H1 (cell line): ENCODE measurements around the gene MYCBP2. TPM values are rescaled to one million over a fixed set of nuclear protein-coding genes. Genes with fewer than 3 reads are reported as not detected.

ENCODE experiments used
- CTCF ChIA-PET: fragments of 300-600 bp; sonication (Branson Sonifier 250); formaldehyde crosslinking; loops from one replicate; lab custom pipeline; 2021; ENCODE audit not compliant: partially characterized antibody; lab: Charles Lee
- POLR2A ChIA-PET: fragments of 300-600 bp; sonication (Branson Sonifier 250); formaldehyde crosslinking; loops from one replicate; lab custom pipeline; 2021; ENCODE audit warnings: inconsistent platforms; ENCODE audit not compliant: partially characterized antibody; lab: Charles Lee
- DNase-seq, 2 experiments: peaks; one replicate each; pipeline versions ENCODE4 v3.0.0 to v3.0.0-alpha.2; 2010 to 2022; ENCODE audit warnings: low spot score in 2 of 2, low read depth in 1 of 2, mixed read lengths in 1 of 2
- FAIRE-seq: peaks from 2 replicates; lab custom pipeline; 2011; peaks lifted over from hg19 to GRCh38; lab: Jason Lieb, UNC
- H2AFZ ChIP-seq: 2 replicates; pipeline ENCODE4 v1.8.1; 2012; ENCODE audit warnings: low read length, inconsistent platforms
- H2AK5ac ChIP-seq: 2 replicates; pipeline ENCODE4 v1.6.1; 2013; ENCODE audit warnings: low read depth, low read length
- H2BK120ac ChIP-seq: replicated peaks from 2 replicates; pipeline ENCODE3; 2013; ENCODE audit warnings: low read depth, low read length, inconsistent platforms
- H2BK12ac ChIP-seq: 2 replicates; pipeline ENCODE4 v1.6.1; 2013; ENCODE audit warnings: low read depth, low read length
- H2BK15ac ChIP-seq: 2 replicates; pipeline ENCODE4 v1.6.1; 2013; ENCODE audit warnings: low read length
- H2BK20ac ChIP-seq: 2 replicates; pipeline ENCODE4 v1.6.1; 2013; ENCODE audit warnings: low read length
- H2BK5ac ChIP-seq: 2 replicates; pipeline ENCODE4 v1.6.1; 2013; ENCODE audit warnings: low read depth, low read length
- H3K14ac ChIP-seq: 2 replicates; pipeline ENCODE4 v1.6.1; 2013; ENCODE audit warnings: inconsistent platforms; ENCODE audit not compliant: insufficient read length
- H3K18ac ChIP-seq: 2 replicates; pipeline ENCODE4 v1.6.1; 2013; ENCODE audit warnings: low read length; ENCODE audit errors: extremely low read depth
- H3K23ac ChIP-seq: 2 replicates; pipeline ENCODE4 v1.6.1; 2013; ENCODE audit warnings: inconsistent platforms; ENCODE audit not compliant: insufficient read length
- H3K23me2 ChIP-seq: 2 replicates; pipeline ENCODE4 v1.6.1; 2013; ENCODE audit warnings: low read depth, low read length
- H3K27ac ChIP-seq: 2 replicates; pipeline ENCODE4 v1.6.1; 2011; ENCODE audit warnings: low read depth, low read length, inconsistent platforms
- H3K27me3 ChIP-seq, 4 experiments: replicated peaks in 1 of 4; 1 replicate in 1 of 4; 2 replicates in 3 of 4; pipeline versions ENCODE4 v1.6.1 to v1.8.1; 2011 to 2013; ENCODE audit warnings: low read length in 3 of 4, mild to moderate bottlenecking in 3 of 4, inconsistent platforms in 2 of 4, mixed read lengths in 2 of 4, moderate library complexity in 1 of 4; ENCODE audit not compliant: control insufficient read depth in 3 of 4, insufficient read depth in 3 of 4; ENCODE audit errors: extremely low read depth in 1 of 4
- H3K36me3 ChIP-seq, 4 experiments: 2 replicates each; pipeline versions ENCODE4 v1.6.1 to v1.8.1; 2011 to 2013; ENCODE audit warnings: mild to moderate bottlenecking in 4 of 4, low read length in 3 of 4, moderate library complexity in 2 of 4, control low read depth in 1 of 4, inconsistent platforms in 1 of 4; ENCODE audit not compliant: insufficient read depth in 4 of 4, control insufficient read depth in 2 of 4
- H3K4ac ChIP-seq: replicated peaks from 2 replicates; pipeline ENCODE3; 2013; ENCODE audit warnings: low read length, low read depth, mixed read lengths, inconsistent platforms; ENCODE audit not compliant: insufficient read length
- H3K4me1 ChIP-seq, 4 experiments: replicated peaks in 1 of 4; 1 replicate in 1 of 4; 2 replicates in 3 of 4; pipeline versions ENCODE4 v1.6.1 to v1.8.1; 2011 to 2013; ENCODE audit warnings: low read length in 3 of 4, inconsistent platforms in 2 of 4, mixed read lengths in 1 of 4; ENCODE audit not compliant: insufficient read depth in 4 of 4, control insufficient read depth in 3 of 4
- H3K4me2 ChIP-seq, 2 experiments: 2 replicates each; pipeline versions ENCODE4 v1.6.1 to v1.8.1; 2011 to 2013; ENCODE audit warnings: low read depth in 2 of 2, low read length in 2 of 2, control low read depth in 1 of 2, inconsistent platforms in 1 of 2, mild to moderate bottlenecking in 1 of 2; ENCODE audit not compliant: insufficient read depth in 1 of 2
- H3K4me3 ChIP-seq, 4 experiments: fragments of 200-600, 300-600 bp in 1 of 4; sonication (generic), shearing (Covaris generic), sonication (Bioruptor Twin) in 1 of 4; 2 replicates each; pipeline versions ENCODE4 v1.5.1 to v1.8.1; 2011 to 2016; ENCODE audit warnings: low read length in 4 of 4, low read depth in 3 of 4, control low read depth in 2 of 4, inconsistent platforms in 2 of 4, mild to moderate bottlenecking in 2 of 4, mixed read lengths in 1 of 4, moderate library complexity in 1 of 4; ENCODE audit not compliant: insufficient read depth in 2 of 4; ENCODE audit errors: extremely low read depth in 1 of 4
- H3K56ac ChIP-seq: replicated peaks from 2 replicates; pipeline ENCODE3; 2013; ENCODE audit warnings: low read depth, mild to moderate bottlenecking, mixed read lengths, low read length, inconsistent platforms; ENCODE audit not compliant: insufficient read length
- H3K79me1 ChIP-seq: 2 replicates; pipeline ENCODE4 v1.6.1; 2013; ENCODE audit warnings: low read depth, low read length, control low read depth
- H3K79me2 ChIP-seq, 2 experiments: 2 replicates each; pipeline versions ENCODE4 v1.6.1 to v1.8.1; 2012 to 2013; ENCODE audit warnings: low read length in 2 of 2, mild to moderate bottlenecking in 2 of 2, inconsistent platforms in 1 of 2; ENCODE audit not compliant: insufficient read depth in 2 of 2, control insufficient read depth in 1 of 2
- H3K9ac ChIP-seq, 4 experiments: replicated peaks in 1 of 4; 1 replicate in 1 of 4; 2 replicates in 3 of 4; pipeline versions ENCODE4 v1.6.1 to v1.8.1; 2011 to 2013; ENCODE audit warnings: low read depth in 3 of 4, low read length in 3 of 4, control low read depth in 2 of 4, mild to moderate bottlenecking in 2 of 4, moderate library complexity in 2 of 4, inconsistent platforms in 1 of 4; ENCODE audit errors: extremely low read depth in 1 of 4
- H3K9me3 ChIP-seq, 2 experiments: 2 replicates each; pipeline versions ENCODE4 v1.6.1 to v1.8.1; 2012 to 2013; ENCODE audit warnings: mild to moderate bottlenecking in 2 of 2, moderate library complexity in 2 of 2, control low read depth in 1 of 2, inconsistent platforms in 1 of 2, low read depth in 1 of 2, low read length in 1 of 2, mixed read lengths in 1 of 2; ENCODE audit not compliant: insufficient read depth in 2 of 2
- H4K20me1 ChIP-seq, 2 experiments: replicated peaks in 1 of 2; 2 replicates each; pipeline versions ENCODE3 to v1.8.1; 2011 to 2013; ENCODE audit warnings: inconsistent platforms in 2 of 2, low read length in 2 of 2, mild to moderate bottlenecking in 1 of 2; ENCODE audit not compliant: insufficient read depth in 2 of 2, control insufficient read depth in 1 of 2
- H4K5ac ChIP-seq: 2 replicates; pipeline ENCODE4 v1.6.1; 2013; ENCODE audit warnings: low read length, low read depth, mixed read lengths, inconsistent platforms; ENCODE audit not compliant: insufficient read length
- H4K8ac ChIP-seq: 2 replicates; pipeline ENCODE4 v1.8.0; 2013; ENCODE audit warnings: mild to moderate bottlenecking, moderate library complexity, low read length, inconsistent platforms; ENCODE audit not compliant: insufficient read depth; ENCODE audit errors: extremely low read depth
- H4K91ac ChIP-seq: replicated peaks from 2 replicates; pipeline ENCODE3; 2013; ENCODE audit warnings: low read length, mixed read lengths, inconsistent platforms; ENCODE audit not compliant: insufficient read length
- ASH2L ChIP-seq: fragments of 200-600, 300-600 bp; sonication (generic); IDR thresholded peaks from one replicate; pipeline ENCODE4 v1.7.1; 2017; ENCODE audit warnings: low read length
- SRF ChIP-seq: IDR thresholded peaks from 2 replicates; pipeline ENCODE4 v1.6.1; 2011; ENCODE audit warnings: mild to moderate bottlenecking, low read depth, low read length, moderate library complexity
- TAF1 ChIP-seq: IDR thresholded peaks from 2 replicates; pipeline ENCODE4 v1.6.1; 2011; ENCODE audit warnings: mild to moderate bottlenecking, low read depth, low read length
- WGBS, 2 experiments: shearing (Covaris generic) in 1 of 2; methylation state at CpG; one replicate each; pipeline versions ENCODE4 v1.1.6 to v1.1.7; 2013 to 2015; ENCODE audit warnings: low lambda C conversion rate in 2 of 2, mixed read lengths in 2 of 2, inconsistent platforms in 1 of 2, low coverage in 1 of 2, missing lambda C conversion rate in 1 of 2; ENCODE audit not compliant: insufficient replicate concordance in 2 of 2, insufficient coverage in 1 of 2, insufficient read length in 1 of 2; ENCODE audit errors: extremely low coverage in 1 of 2, missing lambda C conversion rate in 1 of 2; 5-methylcytosine and 5-hydroxymethylcytosine counted together
- polyA plus RNA-seq, 7 experiments: library from polyadenylated mRNA; depleted of rRNA in 3 of 7; stranded (reverse) in 5 of 7; unstranded in 2 of 7; fragments of >200 nt in 5 of 7; fragments of 200-250 nt in 2 of 7; gene quantifications; 1 replicate in 5 of 7; 2 replicates in 1 of 7; 4 replicates in 1 of 7; pipeline versions ENCODE4 v1.2.1 to v1.2.3, GENCODE V29; 2011 to 2013; ENCODE audit warnings: missing spikeins in 2 of 7, mixed read lengths in 2 of 7
- total RNA-seq: library from RNA; stranded (reverse); fragmentation: NEBNext Ultra II Directional; extraction: Animal tissue kit (Norgen Biotek cat#: 25700); gene quantifications from 2 replicates; pipeline ENCODE4 v1.2.1, GENCODE V29; 2021

The MYCBP2 gene
- total and polyA plus RNA-seq, 2 of the 8 experiments (the other 6 are each of a cell fraction or from before 2014, with no cell fraction given) = 19.0 to 52.1 TPM

DNA sequence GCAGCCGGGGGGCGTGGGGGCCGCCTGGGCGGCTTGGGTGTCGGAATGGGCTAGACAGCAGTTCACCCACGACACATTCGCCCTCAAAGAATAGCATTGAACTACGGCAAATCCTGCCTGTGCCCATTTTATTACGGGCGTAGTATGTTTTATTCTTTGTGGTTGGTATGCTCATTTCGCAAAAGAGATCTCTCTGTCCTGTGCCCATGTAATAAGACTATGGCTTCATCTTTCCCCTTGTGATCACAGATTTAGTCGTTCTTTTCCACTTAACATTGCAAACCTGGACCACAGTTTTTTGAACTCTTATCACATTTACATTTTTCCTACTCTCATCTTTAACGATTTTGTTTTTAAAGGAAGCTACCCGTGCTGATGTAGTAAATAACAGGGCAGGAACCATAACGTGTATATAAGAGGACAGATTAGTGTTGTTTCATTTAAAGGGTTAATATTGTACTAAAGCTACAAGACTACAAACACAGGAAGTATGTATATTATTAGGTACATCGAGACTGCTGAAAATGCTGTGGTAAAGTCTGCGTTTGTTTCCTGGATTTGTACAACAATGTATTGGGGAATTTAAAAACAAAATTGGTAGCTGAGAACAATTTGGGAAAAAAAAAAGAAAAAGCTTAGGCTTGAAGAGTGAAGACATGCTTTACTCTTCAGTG, 3.2 kb upstream of the MYCBP2 start:
- Histone ChIP-seq H2BK12ac (no peak overlapping the region), H3K4me1 (peaks cover 3 to 7% (median 5%) of the 10 kb centered on the region in 4 experiments; a peak in 6 of 7 replicates), H3K9ac (peak overlapping the region in 2 of 4 experiments; percentile 3 to 34; a peak in 3 of 7 replicates), H3K27me3 (peaks cover 0 to 4% (median 2%) of the 10 kb centered on the region in 4 experiments; a peak in 5 of 7 replicates), H3K4me3 (peak overlapping the region; percentile 81 to 88 (median 83)), H4K8ac (no peak overlapping the region), H3K23me2 (peaks cover 22% of the 10 kb centered on the region), H2BK20ac (no peak overlapping the region), H4K5ac (no peak overlapping the region), H3K79me2 (peaks cover 0 to 13% of the 10 kb centered on the region in 2 experiments; a peak in 2 of 4 replicates), H2BK15ac (no peak overlapping the region), H2BK120ac (no peak overlapping the region), H3K56ac (no peak overlapping the region), H3K14ac (no peak overlapping the region), H3K27ac (no peak overlapping the region), H3K79me1 (no peaks in the 10 kb centered on the region), H2BK5ac (no peak overlapping the region), H3K36me3 (no peaks in the 10 kb centered on the region), H2AFZ (peak overlapping the region; percentile 92), H3K4ac (no peak overlapping the region), H4K91ac (no peak overlapping the region), H3K23ac (no peak overlapping the region), H3K9me3 (no peaks in the 10 kb centered on the region), H3K4me2 (peak overlapping the region; percentile 82 to 85), H3K18ac (no peak overlapping the region), H2AK5ac (no peak overlapping the region), H4K20me1 (peaks cover 4 to 8% of the 10 kb centered on the region in 2 experiments)
- DNase-seq (no peak), FAIRE-seq (no peak)
- TF ChIP-seq TAF1 = peak; percentile 13; the same call in 1 of the 2 replicates
- no peak for TF ChIP-seq SRF
- peak; percentile 1 for TF ChIP-seq ASH2L
- 4% methylated on average over 17 of the region's 17 CpGs; no CpG with 5 or more reads in 1 of the 2 experiments for WGBS, 2 experiments
- ChIA-PET CTCF (interaction anchor here (0.6 to 2.2 kb wide), 8 partner anchors 11 to 181 kb away, joined by 3 to 11 read pairs (median 4); no protein-coding TSS in a partner anchor), POLR2A (interaction anchor here (0.7 to 1.3 kb wide), 2 partner anchors 14 to 149 kb away, joined by 3 read pairs; no protein-coding TSS in a partner anchor)
